HEK293 (cell line): ENCODE data around the gene ILF3.

Experiments
- BCL11A ChIP-seq: fragments of 450-650 bp; formaldehyde crosslinking; IDR thresholded peaks from 2 replicates; pipeline ENCODE4 v1.5.1; 2016; ENCODE audit warnings: low read depth, missing biosample characterization, missing genetic modification characterization
- GLI4 ChIP-seq: fragments of 450-650 bp; formaldehyde crosslinking; IDR thresholded peaks from 2 replicates; pipeline ENCODE4 v1.5.1; 2016; ENCODE audit warnings: missing biosample characterization, missing genetic modification characterization
- KLF10 ChIP-seq: fragments of 450-650 bp; IDR thresholded peaks from 2 replicates; pipeline ENCODE4 v1.5.1; 2018; ENCODE audit warnings: missing biosample characterization, mild to moderate bottlenecking, missing genetic modification characterization
- KLF9 ChIP-seq: fragments of 450-650 bp; formaldehyde crosslinking; IDR thresholded peaks from 2 replicates; pipeline ENCODE4 v1.5.1; 2016; ENCODE audit warnings: missing biosample characterization, missing genetic modification characterization, low read depth
- MEIS1 ChIP-seq: sonication (generic); formaldehyde crosslinking; IDR thresholded peaks from 2 replicates; pipeline ENCODE4 v1.8.1; 2022; ENCODE audit warnings: missing genetic modification reagents, mild to moderate bottlenecking, borderline replicate concordance
- PRDM4 ChIP-seq: fragments of 450-650 bp; formaldehyde crosslinking; IDR thresholded peaks from 2 replicates; pipeline ENCODE4 v1.5.1; 2017; ENCODE audit warnings: missing biosample characterization, missing genetic modification characterization
- RBAK ChIP-seq: fragments of 450-650 bp; formaldehyde crosslinking; IDR thresholded peaks from 2 replicates; pipeline ENCODE4 v1.5.1; 2016; ENCODE audit warnings: missing biosample characterization, missing genetic modification characterization
- YY2 ChIP-seq: fragments of 450-650 bp; formaldehyde crosslinking; IDR thresholded peaks from 2 replicates; pipeline ENCODE4 v1.5.1; 2016; ENCODE audit warnings: missing biosample characterization, missing genetic modification characterization
- ZFHX2 ChIP-seq: fragments of 450-650 bp; formaldehyde crosslinking; conservative IDR thresholded peaks from 2 replicates; pipeline ENCODE4 v1.5.1; 2016; ENCODE audit warnings: missing biosample characterization, missing genetic modification characterization
- ZFP3 ChIP-seq: fragments of 450-650 bp; formaldehyde crosslinking; IDR thresholded peaks from 2 replicates; pipeline ENCODE4 v1.5.1; 2016; ENCODE audit warnings: low read depth, missing biosample characterization, missing genetic modification characterization
- ZNF10 ChIP-seq: fragments of 450-650 bp; formaldehyde crosslinking; IDR thresholded peaks from 2 replicates; pipeline ENCODE4 v1.5.1; 2017; ENCODE audit warnings: missing biosample characterization, missing genetic modification characterization
- ZNF140 ChIP-seq: fragments of 450-650 bp; formaldehyde crosslinking; IDR thresholded peaks from 2 replicates; pipeline ENCODE4 v1.5.1; 2016; ENCODE audit warnings: missing biosample characterization, missing genetic modification characterization
- ZNF324 ChIP-seq: fragments of 450-650 bp; formaldehyde crosslinking; IDR thresholded peaks from 2 replicates; pipeline ENCODE4 v1.5.1; 2016; ENCODE audit warnings: missing biosample characterization, missing genetic modification characterization
- ZNF366 ChIP-seq: fragments of 450-650 bp; formaldehyde crosslinking; conservative IDR thresholded peaks from 2 replicates; pipeline ENCODE4 v1.5.1; 2016; ENCODE audit warnings: missing biosample characterization, missing genetic modification characterization
- ZNF423 ChIP-seq: fragments of 450-650 bp; formaldehyde crosslinking; IDR thresholded peaks from 2 replicates; pipeline ENCODE4 v1.5.1; 2016; ENCODE audit warnings: missing biosample characterization, missing genetic modification characterization
- ZNF529 ChIP-seq: fragments of 450-650 bp; formaldehyde crosslinking; IDR thresholded peaks from 2 replicates; pipeline ENCODE4 v1.5.1; 2017; ENCODE audit warnings: missing genetic modification characterization, missing biosample characterization; ENCODE audit not compliant: insufficient replicate concordance
- ZNF544 ChIP-seq: fragments of 450-650 bp; formaldehyde crosslinking; IDR thresholded peaks from 2 replicates; pipeline ENCODE4 v1.5.0; 2017; ENCODE audit warnings: missing biosample characterization, missing genetic modification characterization
- ZNF585B ChIP-seq: fragments of 450-650 bp; formaldehyde crosslinking; IDR thresholded peaks from 2 replicates; pipeline ENCODE4 v1.5.1; 2016; ENCODE audit warnings: missing biosample characterization, missing genetic modification characterization
- ZNF639 ChIP-seq: fragments of 450-650 bp; formaldehyde crosslinking; IDR thresholded peaks from 2 replicates; pipeline ENCODE4 v1.5.1; 2016; ENCODE audit warnings: missing biosample characterization, missing genetic modification characterization
- ZNF768 ChIP-seq: fragments of 450-650 bp; formaldehyde crosslinking; IDR thresholded peaks from 2 replicates; pipeline ENCODE4 v1.5.1; 2018; ENCODE audit warnings: missing biosample characterization, mild to moderate bottlenecking, missing genetic modification characterization
- ZNF785 ChIP-seq: fragments of 450-650 bp; formaldehyde crosslinking; IDR thresholded peaks from 2 replicates; pipeline ENCODE4 v1.5.1; 2016; ENCODE audit warnings: missing biosample characterization, missing genetic modification characterization
- ZSCAN16 ChIP-seq: fragments of 450-650 bp; formaldehyde crosslinking; IDR thresholded peaks from 2 replicates; pipeline ENCODE4 v1.5.1; 2016; ENCODE audit warnings: missing biosample characterization, missing genetic modification characterization
- TF ChIP-seq, protein P1 (sequence below): fragments of 450-650 bp; formaldehyde crosslinking; IDR thresholded peaks from 2 replicates; pipeline ENCODE4 v1.5.1; 2016; ENCODE audit warnings: missing biosample characterization, missing genetic modification characterization
- TF ChIP-seq, protein P2 (sequence below): fragments of 450-650 bp; IDR thresholded peaks from 2 replicates; pipeline ENCODE4 v1.5.1; 2018; ENCODE audit warnings: missing biosample characterization, mild to moderate bottlenecking, missing genetic modification characterization
- TF ChIP-seq, protein P3 (sequence below): fragments of 450-650 bp; formaldehyde crosslinking; IDR thresholded peaks from 2 replicates; pipeline ENCODE4 v1.5.1; 2017; ENCODE audit warnings: missing biosample characterization, missing genetic modification characterization

Gene ILF3

DNA sequence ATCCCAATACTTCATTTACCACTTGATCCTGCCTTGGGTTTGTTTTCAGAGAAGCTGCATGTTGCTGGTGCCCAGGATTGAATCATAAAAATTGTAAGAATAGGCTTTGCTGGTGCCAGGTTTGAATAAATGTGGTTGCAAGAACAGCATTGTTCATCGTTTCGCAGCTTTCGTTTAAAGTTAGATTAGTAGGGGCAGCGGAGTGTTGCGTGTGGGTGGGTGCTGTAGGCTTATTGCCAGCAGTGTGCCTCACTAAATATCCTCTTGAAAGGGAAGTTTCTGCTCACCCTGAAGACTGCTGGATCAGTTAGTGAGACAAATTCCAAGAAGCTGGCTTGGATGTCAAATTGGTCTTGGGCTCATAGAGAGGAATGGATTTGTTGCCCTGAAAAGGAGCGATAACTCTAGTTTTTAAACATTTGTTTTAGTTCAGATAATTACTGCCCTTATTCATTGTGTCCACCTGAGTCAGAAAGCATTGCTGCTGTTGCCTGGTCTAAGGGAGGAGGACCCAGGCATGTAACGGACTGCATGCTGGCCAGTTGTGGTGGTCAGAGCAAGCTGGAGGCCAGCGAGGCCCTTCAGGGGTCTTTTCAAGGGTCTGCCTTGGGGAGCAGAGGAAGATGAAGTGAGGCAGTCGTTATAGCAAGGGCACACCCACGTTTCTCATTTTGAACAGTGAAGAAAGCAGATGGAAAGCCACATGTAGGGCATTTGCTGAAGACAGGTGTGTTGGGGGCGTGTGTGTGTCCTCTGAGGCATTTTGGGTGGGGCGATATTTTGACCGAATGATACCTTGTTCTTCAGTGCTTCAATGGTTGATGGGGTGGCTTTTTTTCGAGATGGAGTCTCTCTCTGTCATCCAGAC is 8.5 kb downstream of the ILF3 start (continued):
- TF ChIP-seq MEIS1 (CRISPR knock-in tag) (no peak), ZNF768 (tag by site-specific recombination) (no peak), ZNF324 (tag by site-specific recombination) (no peak), ZNF140 (tag by site-specific recombination) (no peak), ZFHX2 (peak; percentile 79), ZFP3 (tag by site-specific recombination) (no peak), BCL11A (tag by site-specific recombination) (no peak), ZNF423 (tag by site-specific recombination) (no peak), PRDM4 (peak; percentile 87), KLF10 (tag by site-specific recombination) (no peak), RBAK (tag by site-specific recombination) (no peak), ZNF10 (tag by site-specific recombination) (no peak), ZNF544 (tag by site-specific recombination) (no peak), ZSCAN16 (tag by site-specific recombination) (no peak), GLI4 (tag by site-specific recombination) (no peak), ZNF639 (no peak), ZNF529 (tag by site-specific recombination) (no peak), KLF9 (tag by site-specific recombination) (0 out of 2 replicates have a peak, but pooled peaks have one; percentile 11), ZNF366 (tag by site-specific recombination) (no peak), YY2 (tag by site-specific recombination) (no peak), ZNF585B (tag by site-specific recombination) (no peak), ZNF785 (tag by site-specific recombination) (no peak)
- TF ChIP-seq, protein P1, sequence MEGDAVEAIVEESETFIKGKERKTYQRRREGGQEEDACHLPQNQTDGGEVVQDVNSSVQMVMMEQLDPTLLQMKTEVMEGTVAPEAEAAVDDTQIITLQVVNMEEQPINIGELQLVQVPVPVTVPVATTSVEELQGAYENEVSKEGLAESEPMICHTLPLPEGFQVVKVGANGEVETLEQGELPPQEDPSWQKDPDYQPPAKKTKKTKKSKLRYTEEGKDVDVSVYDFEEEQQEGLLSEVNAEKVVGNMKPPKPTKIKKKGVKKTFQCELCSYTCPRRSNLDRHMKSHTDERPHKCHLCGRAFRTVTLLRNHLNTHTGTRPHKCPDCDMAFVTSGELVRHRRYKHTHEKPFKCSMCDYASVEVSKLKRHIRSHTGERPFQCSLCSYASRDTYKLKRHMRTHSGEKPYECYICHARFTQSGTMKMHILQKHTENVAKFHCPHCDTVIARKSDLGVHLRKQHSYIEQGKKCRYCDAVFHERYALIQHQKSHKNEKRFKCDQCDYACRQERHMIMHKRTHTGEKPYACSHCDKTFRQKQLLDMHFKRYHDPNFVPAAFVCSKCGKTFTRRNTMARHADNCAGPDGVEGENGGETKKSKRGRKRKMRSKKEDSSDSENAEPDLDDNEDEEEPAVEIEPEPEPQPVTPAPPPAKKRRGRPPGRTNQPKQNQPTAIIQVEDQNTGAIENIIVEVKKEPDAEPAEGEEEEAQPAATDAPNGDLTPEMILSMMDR (tag by site-specific recombination), result no peak
- TF ChIP-seq, protein P2, sequence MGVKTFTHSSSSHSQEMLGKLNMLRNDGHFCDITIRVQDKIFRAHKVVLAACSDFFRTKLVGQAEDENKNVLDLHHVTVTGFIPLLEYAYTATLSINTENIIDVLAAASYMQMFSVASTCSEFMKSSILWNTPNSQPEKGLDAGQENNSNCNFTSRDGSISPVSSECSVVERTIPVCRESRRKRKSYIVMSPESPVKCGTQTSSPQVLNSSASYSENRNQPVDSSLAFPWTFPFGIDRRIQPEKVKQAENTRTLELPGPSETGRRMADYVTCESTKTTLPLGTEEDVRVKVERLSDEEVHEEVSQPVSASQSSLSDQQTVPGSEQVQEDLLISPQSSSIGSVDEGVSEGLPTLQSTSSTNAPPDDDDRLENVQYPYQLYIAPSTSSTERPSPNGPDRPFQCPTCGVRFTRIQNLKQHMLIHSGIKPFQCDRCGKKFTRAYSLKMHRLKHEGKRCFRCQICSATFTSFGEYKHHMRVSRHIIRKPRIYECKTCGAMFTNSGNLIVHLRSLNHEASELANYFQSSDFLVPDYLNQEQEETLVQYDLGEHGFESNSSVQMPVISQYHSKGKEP, result peak; percentile 13; the same call in 1 of the 2 replicates
- TF ChIP-seq, protein P3, sequence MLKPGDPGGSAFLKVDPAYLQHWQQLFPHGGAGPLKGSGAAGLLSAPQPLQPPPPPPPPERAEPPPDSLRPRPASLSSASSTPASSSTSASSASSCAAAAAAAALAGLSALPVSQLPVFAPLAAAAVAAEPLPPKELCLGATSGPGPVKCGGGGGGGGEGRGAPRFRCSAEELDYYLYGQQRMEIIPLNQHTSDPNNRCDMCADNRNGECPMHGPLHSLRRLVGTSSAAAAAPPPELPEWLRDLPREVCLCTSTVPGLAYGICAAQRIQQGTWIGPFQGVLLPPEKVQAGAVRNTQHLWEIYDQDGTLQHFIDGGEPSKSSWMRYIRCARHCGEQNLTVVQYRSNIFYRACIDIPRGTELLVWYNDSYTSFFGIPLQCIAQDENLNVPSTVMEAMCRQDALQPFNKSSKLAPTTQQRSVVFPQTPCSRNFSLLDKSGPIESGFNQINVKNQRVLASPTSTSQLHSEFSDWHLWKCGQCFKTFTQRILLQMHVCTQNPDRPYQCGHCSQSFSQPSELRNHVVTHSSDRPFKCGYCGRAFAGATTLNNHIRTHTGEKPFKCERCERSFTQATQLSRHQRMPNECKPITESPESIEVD (tag by site-specific recombination), result peak; percentile 21; the same call in 1 of the 2 replicates
